ENCODE measurements around the gene MED13L.

MED13L gene

DNA sequence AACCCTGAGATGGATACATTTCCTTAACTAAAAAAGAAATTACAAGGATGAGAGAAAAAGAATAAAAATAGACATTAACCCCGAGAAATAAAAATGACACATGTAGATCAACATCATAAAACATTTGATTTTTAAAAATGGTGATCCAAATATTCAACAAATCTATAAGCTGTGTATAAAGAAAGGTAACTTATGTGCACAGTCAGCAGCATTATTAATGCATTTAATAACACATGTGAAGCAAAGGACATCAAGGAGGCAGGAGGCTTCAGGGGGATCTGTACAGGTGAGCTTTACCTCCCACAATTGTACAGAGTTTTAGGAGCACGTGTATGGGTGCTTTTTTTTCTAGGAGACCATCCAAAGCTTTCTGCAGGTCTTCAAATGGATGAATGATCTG, 76.1 kb downstream of the MED13L start:
- Histone ChIP-seq H3K4me1 (peaks cover 16% of the 10 kb centered on the region; the same call in 1 of the 2 replicates), H3K27me3 (no peaks in the 10 kb centered on the region), H3K9me3 (no peaks in the 10 kb centered on the region), H3K4me3 (ENCODE audit: low read depth, low read length) (no peak overlapping the region), H3K36me3 (no peaks in the 10 kb centered on the region)
- TF ChIP-seq CTCF (IDR thresholded peaks at IDR 0.05; ENCODE audit: low read depth, low read length): no peak
- DNase-seq: no peak

DNA sequence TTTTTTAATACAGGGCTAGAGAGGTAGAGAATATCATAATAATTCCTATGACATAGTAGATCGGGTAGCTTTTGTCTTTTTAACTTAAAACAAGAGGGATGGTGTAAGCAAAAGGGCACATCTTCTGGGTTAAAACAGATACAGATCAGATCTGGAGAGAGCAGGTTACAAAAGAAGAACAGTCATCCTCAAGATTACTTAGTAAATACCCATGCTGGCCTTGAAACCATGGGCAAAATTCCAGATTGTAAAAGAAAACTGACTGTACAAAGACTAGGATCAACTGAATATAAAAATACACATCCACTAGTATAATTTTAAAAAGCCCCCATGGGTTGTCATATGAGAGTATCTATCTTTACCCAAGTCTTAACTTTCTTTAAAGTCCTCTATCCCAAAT, 76.7 kb downstream of the MED13L start:
- no peaks in the 10 kb centered on the region for H3K9me3 ChIP-seq
- no peak for TF ChIP-seq CTCF (IDR thresholded peaks at IDR 0.05; ENCODE audit: low read depth, low read length)
- no peaks in the 10 kb centered on the region for H3K36me3 ChIP-seq
- H3K4me3 ChIP-seq (ENCODE audit: low read depth, low read length): no peak overlapping the region
- H3K27me3 ChIP-seq: no peaks in the 10 kb centered on the region
- peaks cover 16% of the 10 kb centered on the region; the same call in 1 of the 2 replicates for H3K4me1 ChIP-seq
- no peak for DNase-seq

DNA sequence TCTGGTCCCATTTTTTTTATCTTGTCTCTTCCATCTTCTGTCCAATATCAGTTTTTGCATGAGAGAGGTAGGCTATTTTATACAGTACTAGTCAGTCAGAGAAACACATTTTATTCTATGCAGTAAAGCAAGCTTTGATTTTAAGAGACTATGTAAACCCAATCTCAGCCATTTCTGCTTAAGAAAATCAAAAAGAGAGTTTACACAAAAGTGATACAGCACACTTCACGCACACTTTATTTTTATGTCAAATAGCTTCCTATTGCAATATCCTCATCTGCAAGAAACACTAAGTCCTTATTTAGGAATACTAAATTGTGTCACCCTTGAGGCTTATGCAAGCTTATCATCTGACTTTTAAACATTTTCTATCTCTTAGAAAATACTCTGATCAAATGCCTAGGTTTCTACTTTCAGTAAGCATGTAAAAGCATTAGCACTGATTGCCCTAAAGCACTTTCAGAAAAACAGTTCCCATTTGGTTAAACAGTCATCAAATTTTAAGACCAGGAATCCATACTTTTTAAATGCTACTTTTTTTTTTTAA, 78.3 kb downstream of the MED13L start:
- Histone ChIP-seq H3K36me3 (no peaks in the 10 kb centered on the region), H3K4me1 (peaks cover 12% of the 10 kb centered on the region), H3K27me3 (no peaks in the 10 kb centered on the region), H3K9me3 (no peaks in the 10 kb centered on the region), H3K4me3 (ENCODE audit: low read depth, low read length) (no peak overlapping the region)
- DNase-seq: no peak
- no peak for TF ChIP-seq CTCF (IDR thresholded peaks at IDR 0.05; ENCODE audit: low read depth, low read length)

GRCh38 chr12:116196752-116197718, 80.5 kb downstream of the MED13L start:
- Histone ChIP-seq H3K9me3 (no peaks in the 10 kb centered on the region), H3K27me3 (no peaks in the 10 kb centered on the region), H3K36me3 (no peaks in the 10 kb centered on the region), H3K4me3 (ENCODE audit: low read depth, low read length) (peak overlapping the region; percentile 22; the same call in 1 of the 2 replicates), H3K4me1 (peaks cover 12% of the 10 kb centered on the region)
- DNase-seq: peak; percentile 65
- TF ChIP-seq CTCF (IDR thresholded peaks at IDR 0.05; ENCODE audit: low read depth, low read length): no peak

DNA sequence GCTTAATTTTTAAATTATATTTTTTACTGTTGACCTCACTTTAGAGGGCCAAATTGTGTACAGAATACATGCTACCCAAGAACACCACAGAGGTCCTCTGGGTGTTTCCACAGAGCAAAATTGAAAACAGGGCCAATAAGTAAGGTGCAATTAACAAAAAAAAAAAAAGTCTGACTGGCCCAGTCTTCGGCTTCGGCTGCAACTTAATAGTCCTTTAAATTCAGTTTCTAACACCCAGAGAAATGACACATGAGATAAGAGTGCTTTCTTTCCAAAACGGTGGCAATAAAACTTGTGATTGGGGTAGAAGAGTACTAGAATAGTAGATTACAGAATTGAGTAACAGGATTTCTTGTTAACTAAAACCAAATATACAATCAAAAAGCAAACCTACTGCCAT, 81.3 kb downstream of the MED13L start:
- Histone ChIP-seq H3K36me3 (no peaks in the 10 kb centered on the region), H3K4me1 (peaks cover 12% of the 10 kb centered on the region), H3K27me3 (no peaks in the 10 kb centered on the region), H3K9me3 (no peaks in the 10 kb centered on the region), H3K4me3 (ENCODE audit: low read depth, low read length) (no peak overlapping the region)
- no peak for DNase-seq
- no peak for TF ChIP-seq CTCF (IDR thresholded peaks at IDR 0.05; ENCODE audit: low read depth, low read length)

DNA sequence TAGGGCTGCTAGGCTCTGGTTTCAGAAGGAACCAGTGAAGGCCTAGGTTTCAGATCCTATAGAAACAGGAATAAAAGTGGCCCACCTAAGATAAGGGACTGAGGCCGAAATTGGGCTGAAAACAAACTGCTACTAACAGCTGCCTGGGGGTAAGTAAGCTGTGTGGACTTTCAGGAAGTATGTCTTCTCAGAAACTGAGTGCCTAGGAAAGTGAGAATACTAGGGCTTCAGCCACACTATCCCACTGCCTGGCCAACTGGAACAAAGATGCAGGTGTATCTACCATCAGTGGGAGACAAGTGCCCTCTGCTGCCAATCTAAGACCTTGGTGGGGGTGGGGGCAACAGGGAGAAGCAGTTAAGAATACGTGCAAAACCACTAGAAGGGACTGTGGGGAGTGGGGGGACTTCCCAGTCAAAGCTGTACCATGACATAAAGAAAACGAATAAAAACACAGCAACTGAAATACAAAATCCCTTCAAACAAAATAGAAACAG, 82.5 kb downstream of the MED13L start:
- Histone ChIP-seq H3K36me3 (no peaks in the 10 kb centered on the region), H3K27me3 (no peaks in the 10 kb centered on the region), H3K9me3 (no peaks in the 10 kb centered on the region), H3K4me1 (peaks cover 12% of the 10 kb centered on the region), H3K4me3 (ENCODE audit: low read depth, low read length) (no peak overlapping the region)
- DNase-seq: no peak
- no peak for TF ChIP-seq CTCF (IDR thresholded peaks at IDR 0.05; ENCODE audit: low read depth, low read length)

All from BE2C (cell line).